ENCODE results near the gene SV2C.

GRCh38 chr5:76257225-76257833 is 174.1 kb downstream of the SV2C start:
- no peak for TF ChIP-seq CTCF (IDR thresholded peaks at IDR 0.05)
- no peak for TF ChIP-seq POLR2AphosphoS5 (IDR thresholded peaks at IDR 0.05)
- TF ChIP-seq POLR2A (IDR thresholded peaks at IDR 0.05): no peak
- no peak for TF ChIP-seq EP300 (IDR thresholded peaks at IDR 0.05)
